GM18498 (cell line): ENCODE measurements around the gene NRGN.
"Not testable (repeated sequence)": the region's sequence is repeated elsewhere in the genome, so short reads cannot be mapped to it uniquely, and the experiment has no call there.

Experiments
- ATAC-seq: cut with Tn5 transposase; IDR thresholded peaks from one replicate; pipeline ENCODE4 v1.9.1; 2021; ENCODE audit warnings: mild to moderate bottlenecking, moderate library complexity; ENCODE audit not compliant: unreplicated experiment

NRGN gene

GRCh38 chr11:124756033-124756752, 16.5 kb downstream of the NRGN start:
- ATAC-seq, result no peak

- no peak for ATAC-seq
Observed at GRCh38 chr11:124756753-124757227, 17.0 kb downstream of the NRGN start.

- no peak for ATAC-seq
Observed at GRCh38 chr11:124757320-124757719, 17.6 kb downstream of the NRGN start.

GRCh38 chr11:124758355-124759265, 18.9 kb downstream of the NRGN start:
- ATAC-seq, result peak; percentile 62

GRCh38 chr11:124759266-124760204, 19.8 kb downstream of the NRGN start:
- ATAC-seq, result no peak

GRCh38 chr11:124760205-124760652, 20.5 kb downstream of the NRGN start:
- peak; percentile 32 for ATAC-seq

- no peak for ATAC-seq
Observed at GRCh38 chr11:124760806-124761205, 21.1 kb downstream of the NRGN start.

GRCh38 chr11:124761301-124762104, 21.8 kb downstream of the NRGN start:
- ATAC-seq, result no peak

GRCh38 chr11:124762105-124762623, 22.4 kb downstream of the NRGN start, which contains the start of gene ESAM:
Gene ESAM (minus strand): TSS chr11:124762290. CDS start chr11:124762154, 136 bp downstream.
- ATAC-seq, result peak; percentile 64

- ATAC-seq, result peak; percentile 8
Observed at GRCh38 chr11:124762624-124763155, 22.9 kb downstream of the NRGN start.

GRCh38 chr11:124763156-124763947, 23.6 kb downstream of the NRGN start:
- ATAC-seq, result no peak

GRCh38 chr11:124766156-124766555, 26.4 kb downstream of the NRGN start:
- no peak for ATAC-seq

GRCh38 chr11:124768914-124769313, 29.2 kb downstream of the NRGN start:
- no peak for ATAC-seq

- no peak for ATAC-seq
Observed at GRCh38 chr11:124769806-124770774, 30.3 kb downstream of the NRGN start.

- ATAC-seq, result not testable (repeated sequence)
Observed at GRCh38 chr11:124770959-124771358, 31.2 kb downstream of the NRGN start.

- ATAC-seq, result no peak
Observed at GRCh38 chr11:124776865-124777645, 37.3 kb downstream of the NRGN start.
